ENCODE measurements around the gene ASTN2. TPM values are rescaled to one million over a fixed set of nuclear protein-coding genes. Genes with fewer than 3 reads are reported as not detected.

Gene ASTN2
- total RNA-seq, 4 donors from 2014 or later, result 4.0 to 7.0 (median 4.9) TPM

DNA sequence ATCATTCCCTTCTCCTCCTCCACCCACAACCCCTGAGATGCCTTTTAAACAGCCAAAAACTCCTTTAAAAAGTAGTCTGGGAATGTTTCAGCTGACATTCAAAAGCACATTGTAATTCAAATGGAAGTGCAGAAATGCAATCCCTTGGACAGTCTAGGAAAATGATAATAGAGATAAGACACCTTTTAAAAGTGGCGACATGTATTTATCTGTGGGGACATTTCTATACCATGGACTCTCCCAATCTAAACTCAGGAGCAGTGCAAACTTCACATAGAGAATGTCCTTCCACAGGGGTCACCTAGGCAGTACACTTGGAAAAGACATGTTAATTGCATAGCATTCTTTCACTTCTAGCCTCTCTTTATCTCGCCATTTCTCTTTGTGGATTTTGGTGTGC is 694.7 kb downstream of the ASTN2 start:
- no peak overlapping the region for H3K27ac ChIP-seq
- ATAC-seq, result no peak
- no peak overlapping the region for H3K4me3 ChIP-seq
- no peaks in the 10 kb centered on the region for H3K9me3 ChIP-seq
- TF ChIP-seq POLR2AphosphoS5 (IDR thresholded peaks at IDR 0.05) (no peak), POLR2A (IDR thresholded peaks at IDR 0.05) (no peak), EP300 (IDR thresholded peaks at IDR 0.05) (no peak)
- TF ChIP-seq, protein P1, sequence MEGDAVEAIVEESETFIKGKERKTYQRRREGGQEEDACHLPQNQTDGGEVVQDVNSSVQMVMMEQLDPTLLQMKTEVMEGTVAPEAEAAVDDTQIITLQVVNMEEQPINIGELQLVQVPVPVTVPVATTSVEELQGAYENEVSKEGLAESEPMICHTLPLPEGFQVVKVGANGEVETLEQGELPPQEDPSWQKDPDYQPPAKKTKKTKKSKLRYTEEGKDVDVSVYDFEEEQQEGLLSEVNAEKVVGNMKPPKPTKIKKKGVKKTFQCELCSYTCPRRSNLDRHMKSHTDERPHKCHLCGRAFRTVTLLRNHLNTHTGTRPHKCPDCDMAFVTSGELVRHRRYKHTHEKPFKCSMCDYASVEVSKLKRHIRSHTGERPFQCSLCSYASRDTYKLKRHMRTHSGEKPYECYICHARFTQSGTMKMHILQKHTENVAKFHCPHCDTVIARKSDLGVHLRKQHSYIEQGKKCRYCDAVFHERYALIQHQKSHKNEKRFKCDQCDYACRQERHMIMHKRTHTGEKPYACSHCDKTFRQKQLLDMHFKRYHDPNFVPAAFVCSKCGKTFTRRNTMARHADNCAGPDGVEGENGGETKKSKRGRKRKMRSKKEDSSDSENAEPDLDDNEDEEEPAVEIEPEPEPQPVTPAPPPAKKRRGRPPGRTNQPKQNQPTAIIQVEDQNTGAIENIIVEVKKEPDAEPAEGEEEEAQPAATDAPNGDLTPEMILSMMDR (IDR thresholded peaks at IDR 0.05), result no peak
- H3K27me3 ChIP-seq, result no peaks in the 10 kb centered on the region
- peaks cover 0 to 9% (median 0%) of the 10 kb centered on the region in 3 donors for H3K4me1 ChIP-seq
- WGBS, 2 donors (ENCODE audit: low coverage in 1 of 2), result 65 to 100% methylated on average over 2 of the region's 2 CpGs
- H3K36me3 ChIP-seq, result no peaks in the 10 kb centered on the region

DNA sequence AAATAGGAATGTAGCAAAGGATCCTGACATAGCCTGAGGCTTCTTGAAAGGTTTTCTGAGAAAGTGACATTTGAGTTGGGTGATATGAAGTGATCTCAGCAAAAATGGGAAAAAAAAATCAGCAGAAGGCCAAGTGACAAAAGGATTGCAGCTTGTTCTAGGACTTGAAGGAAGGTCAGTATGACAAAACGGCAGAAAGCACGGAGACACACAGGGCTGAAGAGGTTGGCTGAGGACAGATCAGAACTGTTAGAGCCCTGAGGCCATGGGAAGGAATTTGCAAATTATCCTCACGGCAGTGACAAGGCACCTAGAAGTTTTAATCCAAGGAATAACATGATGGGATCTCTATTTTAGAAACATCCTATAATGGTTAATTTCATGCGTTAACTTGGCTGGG is 696.7 kb downstream of the ASTN2 start:
- WGBS, 2 donors (ENCODE audit: low coverage in 1 of 2), result 95 to 97% methylated on average over 2 to 4 of the region's 4 CpGs
- no peak for TF ChIP-seq EP300 (IDR thresholded peaks at IDR 0.05)
- TF ChIP-seq, protein P1 (IDR thresholded peaks at IDR 0.05), result no peak
- no peak for TF ChIP-seq POLR2A (IDR thresholded peaks at IDR 0.05)
- TF ChIP-seq POLR2AphosphoS5 (IDR thresholded peaks at IDR 0.05), result no peak
- Histone ChIP-seq H3K36me3 (no peaks in the 10 kb centered on the region), H3K4me3 (no peak overlapping the region), H3K4me1 (peaks cover 0 to 9% (median 0%) of the 10 kb centered on the region in 3 donors), H3K27me3 (no peaks in the 10 kb centered on the region), H3K27ac (no peak overlapping the region), H3K9me3 (no peaks in the 10 kb centered on the region)
- ATAC-seq, result no peak

DNA sequence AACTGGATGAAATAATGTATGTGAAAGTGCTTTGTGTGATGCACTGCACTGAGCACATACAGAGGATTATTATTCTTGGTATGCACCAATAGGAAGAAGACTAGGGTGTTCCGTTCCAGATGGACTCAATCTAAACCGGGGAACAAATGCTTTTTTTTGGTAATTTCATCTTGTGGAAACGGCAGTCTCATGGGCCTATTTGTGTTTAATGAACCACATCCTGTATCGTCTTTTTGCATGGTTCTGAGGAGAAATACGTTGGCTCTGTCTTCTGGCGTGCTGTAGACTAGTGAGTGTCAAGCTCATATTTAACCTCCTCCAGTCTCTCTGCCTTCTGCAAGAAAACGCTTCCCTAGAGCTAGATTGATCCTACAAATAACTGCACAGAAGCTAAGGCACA is 697.7 kb downstream of the ASTN2 start:
- no peaks in the 10 kb centered on the region for H3K36me3 ChIP-seq
- no peak overlapping the region for H3K27ac ChIP-seq
- no peak overlapping the region for H3K4me3 ChIP-seq
- H3K4me1 ChIP-seq, result peaks cover 0 to 9% (median 0%) of the 10 kb centered on the region in 3 donors
- TF ChIP-seq EP300 (IDR thresholded peaks at IDR 0.05) (no peak), POLR2AphosphoS5 (IDR thresholded peaks at IDR 0.05) (no peak), POLR2A (IDR thresholded peaks at IDR 0.05) (no peak)
- no peaks in the 10 kb centered on the region for H3K27me3 ChIP-seq
- 36 to 47% methylated on average over 2 to 6 of the region's 7 CpGs for WGBS, 2 donors (ENCODE audit: low coverage in 1 of 2)
- no peaks in the 10 kb centered on the region for H3K9me3 ChIP-seq
- no peak for ATAC-seq

DNA sequence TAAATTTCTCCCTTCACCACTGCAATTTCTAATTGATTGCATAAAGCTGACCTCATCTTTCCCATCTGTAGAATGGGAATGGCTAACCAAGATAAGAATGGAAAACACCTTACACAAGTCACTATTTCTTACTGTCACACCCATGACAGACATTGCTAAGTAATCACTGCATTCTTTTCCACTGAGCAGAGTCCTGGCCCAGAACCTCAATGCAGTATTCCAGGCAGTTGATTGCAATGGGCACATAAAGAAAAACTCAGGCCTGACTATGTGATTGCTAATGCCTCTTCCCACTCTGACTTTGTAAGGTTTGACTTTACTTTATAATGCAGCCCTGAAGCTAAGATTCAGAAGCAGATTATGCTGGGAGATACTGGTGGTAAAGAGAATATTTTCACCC is 698.4 kb downstream of the ASTN2 start:
- no peak overlapping the region for H3K4me3 ChIP-seq
- H3K27me3 ChIP-seq, result no peaks in the 10 kb centered on the region
- ATAC-seq, result no peak
- no peaks in the 10 kb centered on the region for H3K36me3 ChIP-seq
- H3K4me1 ChIP-seq, result peaks cover 0 to 9% (median 0%) of the 10 kb centered on the region in 3 donors
- no peak overlapping the region for H3K27ac ChIP-seq
- H3K9me3 ChIP-seq, result no peaks in the 10 kb centered on the region
- TF ChIP-seq POLR2AphosphoS5 (IDR thresholded peaks at IDR 0.05) (no peak), POLR2A (IDR thresholded peaks at IDR 0.05) (no peak), EP300 (IDR thresholded peaks at IDR 0.05) (no peak)
- TF ChIP-seq, protein P1 (IDR thresholded peaks at IDR 0.05), result no peak

GRCh38 chr9:116715751-116716150 is 699.1 kb downstream of the ASTN2 start:
- ATAC-seq, result no peak
- Histone ChIP-seq H3K36me3 (no peaks in the 10 kb centered on the region), H3K4me1 (peaks cover 0 to 9% (median 0%) of the 10 kb centered on the region in 3 donors), H3K27ac (no peak overlapping the region), H3K9me3 (no peaks in the 10 kb centered on the region), H3K27me3 (no peaks in the 10 kb centered on the region), H3K4me3 (no peak overlapping the region)
- 100% methylated on average over 1 of the region's 1 CpG for WGBS, 2 donors (ENCODE audit: low coverage in 1 of 2)
- TF ChIP-seq, protein P1 (IDR thresholded peaks at IDR 0.05), result no peak
- TF ChIP-seq POLR2AphosphoS5 (IDR thresholded peaks at IDR 0.05) (no peak), POLR2A (IDR thresholded peaks at IDR 0.05) (no peak), EP300 (IDR thresholded peaks at IDR 0.05) (no peak)
